Kidney capillary endothelial cell (primary cell): ENCODE data around the gene LDAF1.
"Not testable (repeated sequence)": the region's sequence is repeated elsewhere in the genome, so short reads cannot be mapped to it uniquely, and the experiment has no call there.

Source experiments
- DNase-seq: peaks from one replicate; pipeline ENCODE4 v3.0.0-alpha.2; 2018; ENCODE audit warnings: low spot score

Gene LDAF1

GRCh38 chr16:21195330-21195729 lies 36.9 kb downstream of the LDAF1 start:
- DNase-seq: not testable (repeated sequence)

- DNase-seq: no peak
These were observed 38.6 kb downstream of the LDAF1 start for GRCh38 chr16:21197112-21197511.

DNA sequence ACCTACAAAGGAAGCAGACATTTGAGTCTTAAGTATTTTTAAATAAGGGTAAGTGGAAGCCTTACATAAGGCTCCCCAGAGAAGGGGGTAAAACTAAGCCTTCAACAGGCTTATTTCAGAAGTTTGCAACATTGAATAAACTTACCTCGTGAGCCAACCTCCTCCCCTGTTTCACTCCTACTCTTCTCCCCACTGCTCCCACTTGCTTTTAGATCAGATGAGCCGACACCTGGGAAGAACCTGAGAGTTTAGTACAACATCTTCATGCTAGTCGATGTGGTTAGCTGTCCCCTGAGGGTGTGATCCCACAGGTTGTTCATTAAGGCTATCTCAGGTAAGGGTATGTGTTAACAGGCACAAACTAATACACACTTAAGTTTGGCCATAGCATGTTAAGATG lies 39.1 kb downstream of the LDAF1 start:
- DNase-seq: no peak

GRCh38 chr16:21199607-21200218 lies 41.2 kb downstream of the LDAF1 start:
- DNase-seq: no peak

DNA sequence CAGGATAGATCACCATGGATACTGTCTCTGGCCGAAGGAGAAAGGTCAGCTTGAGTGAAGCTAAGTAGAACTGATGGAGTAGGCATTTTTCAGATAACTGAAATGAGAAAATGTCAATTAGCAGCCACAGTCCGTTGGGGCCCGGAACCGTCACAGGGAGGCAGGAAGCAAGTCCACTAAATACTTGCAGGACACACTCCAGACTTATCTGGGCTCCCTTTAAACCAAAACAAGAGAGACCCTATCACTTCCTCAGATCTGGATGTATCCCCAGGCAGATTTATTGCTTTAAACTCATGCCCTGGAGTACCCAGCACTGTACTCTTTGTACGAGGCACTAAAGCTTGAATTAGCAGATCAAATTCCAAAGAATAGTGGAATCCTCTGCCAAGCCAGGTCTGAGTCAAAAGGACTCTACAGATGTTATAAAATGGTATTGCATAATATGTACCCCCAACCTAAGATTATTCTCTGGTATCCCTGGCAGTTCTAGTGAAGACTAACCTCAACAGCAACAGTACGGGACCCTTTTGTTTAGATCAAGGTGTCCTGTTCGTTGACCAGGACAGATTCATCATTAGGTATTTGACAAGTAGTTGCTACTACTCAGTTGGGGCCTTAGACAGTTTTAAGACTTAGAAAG lies 44.8 kb downstream of the LDAF1 start:
- no peak for DNase-seq

- DNase-seq: no peak
These were observed 46.8 kb downstream of the LDAF1 start for GRCh38 chr16:21205303-21205702.

DNA sequence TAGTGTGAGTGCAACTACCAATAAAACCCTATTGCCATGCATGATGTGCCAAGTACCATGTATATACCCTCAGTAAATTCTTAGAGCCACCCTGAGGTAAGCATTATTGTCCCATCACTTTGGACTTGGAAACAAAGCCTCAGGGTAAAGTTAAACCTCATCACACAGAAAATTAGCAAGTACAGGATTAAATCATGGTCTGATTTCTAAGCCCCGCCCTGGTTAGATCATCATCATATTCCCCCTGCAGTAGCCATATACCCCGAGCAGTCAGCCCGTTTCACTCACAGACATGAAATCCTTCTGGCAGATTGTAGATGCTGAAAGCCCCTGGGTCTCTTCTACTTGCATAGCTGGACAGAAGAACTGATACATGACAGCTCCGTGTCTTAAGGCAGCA lies 48.1 kb downstream of the LDAF1 start:
- DNase-seq: no peak

- DNase-seq: no peak
These were observed 50.2 kb downstream of the LDAF1 start for GRCh38 chr16:21208446-21209230.

GRCh38 chr16:21211486-21211885 lies 53.0 kb downstream of the LDAF1 start, which contains the start of gene ZP2:
ZP2 (minus strand) TSS chr16:21211574; CDS start chr16:21211547, 27 bp downstream.
- no peak for DNase-seq

DNA sequence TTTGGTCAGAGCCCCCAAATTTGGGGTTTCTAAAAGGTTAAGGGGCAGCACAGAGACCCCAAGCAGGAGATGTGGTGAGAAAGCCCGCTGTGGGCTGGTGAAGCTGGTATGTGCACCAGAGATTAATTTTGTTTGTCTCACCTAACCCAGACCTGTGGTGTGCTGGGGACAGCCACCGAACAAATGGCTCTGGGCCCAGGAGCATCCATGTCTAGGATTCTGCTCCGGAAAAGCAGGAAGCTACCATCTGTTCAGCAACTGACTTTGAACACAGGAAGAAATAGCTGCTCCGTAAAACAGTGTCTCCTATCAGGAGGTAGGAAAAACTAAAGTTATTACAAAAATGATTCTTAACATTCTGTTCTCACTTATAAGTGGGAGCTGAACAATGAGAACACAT lies 55.6 kb downstream of the LDAF1 start:
- no peak for DNase-seq

GRCh38 chr16:21217121-21217520 lies 58.6 kb downstream of the LDAF1 start:
- no peak for DNase-seq

- no peak for DNase-seq
These were observed 59.7 kb downstream of the LDAF1 start for GRCh38 chr16:21218153-21218552.

DNA sequence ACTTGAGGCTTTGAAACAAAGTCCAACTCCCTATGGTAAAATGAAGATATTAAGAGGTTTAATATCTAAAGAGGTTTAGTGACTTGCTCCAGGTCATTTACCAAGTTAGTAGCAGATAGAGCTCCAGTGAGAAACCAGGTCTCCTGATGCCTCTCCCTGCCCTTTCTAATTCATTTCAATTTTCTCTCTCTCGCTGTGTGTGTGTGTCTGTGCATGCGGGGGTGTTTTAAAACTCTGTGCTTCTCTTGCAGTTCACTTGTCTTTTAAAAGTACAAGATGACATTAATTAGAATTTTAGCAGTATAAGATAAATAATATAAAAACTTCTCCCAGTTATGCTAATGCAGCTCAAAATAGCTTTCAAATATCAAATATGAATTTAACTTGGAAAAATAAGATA lies 61.1 kb downstream of the LDAF1 start:
- no peak for DNase-seq

- no peak for DNase-seq
These were observed 64.2 kb downstream of the LDAF1 start for GRCh38 chr16:21222495-21223337.

DNA sequence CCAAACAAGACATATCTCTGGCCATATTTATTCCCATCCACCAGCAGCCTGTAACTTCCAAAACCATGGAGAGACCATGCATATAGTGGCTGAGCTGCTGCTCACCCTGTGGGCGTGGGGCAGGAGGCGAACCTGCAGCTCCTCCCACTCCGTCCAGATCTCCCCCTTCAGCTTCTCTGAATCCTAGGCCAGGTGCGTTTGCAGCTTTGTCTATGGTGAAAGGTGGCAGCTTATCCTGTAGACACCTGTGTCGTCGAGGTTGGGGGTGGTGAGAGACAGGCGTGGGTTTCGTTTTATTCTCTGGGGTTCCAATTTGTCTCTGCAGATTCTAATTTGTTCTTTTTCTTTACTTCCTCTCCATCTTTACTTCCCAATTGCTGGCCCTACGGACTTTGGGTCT lies 65.3 kb downstream of the LDAF1 start:
- no peak for DNase-seq

GRCh38 chr16:21224800-21225199 lies 66.3 kb downstream of the LDAF1 start:
- no peak for DNase-seq

DNA sequence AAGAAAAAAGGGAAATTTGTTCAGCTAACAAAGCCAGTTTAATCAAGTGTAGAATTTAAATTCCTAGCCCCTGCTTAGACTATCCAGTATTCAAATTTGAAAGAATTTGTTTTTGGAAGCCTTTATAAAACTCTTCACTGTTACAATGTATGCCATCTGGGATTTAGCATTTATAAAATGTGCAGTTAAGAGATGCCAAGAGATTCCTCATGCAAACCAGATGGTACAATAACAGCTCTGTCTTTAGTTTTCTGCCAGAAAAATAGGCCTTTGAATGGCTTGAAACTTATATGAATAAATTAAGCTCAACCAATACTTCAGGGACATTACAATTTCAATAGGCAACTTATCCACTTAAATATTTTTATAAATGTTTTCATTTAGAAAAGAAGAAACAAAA lies 68.3 kb downstream of the LDAF1 start:
- DNase-seq: no peak

DNA sequence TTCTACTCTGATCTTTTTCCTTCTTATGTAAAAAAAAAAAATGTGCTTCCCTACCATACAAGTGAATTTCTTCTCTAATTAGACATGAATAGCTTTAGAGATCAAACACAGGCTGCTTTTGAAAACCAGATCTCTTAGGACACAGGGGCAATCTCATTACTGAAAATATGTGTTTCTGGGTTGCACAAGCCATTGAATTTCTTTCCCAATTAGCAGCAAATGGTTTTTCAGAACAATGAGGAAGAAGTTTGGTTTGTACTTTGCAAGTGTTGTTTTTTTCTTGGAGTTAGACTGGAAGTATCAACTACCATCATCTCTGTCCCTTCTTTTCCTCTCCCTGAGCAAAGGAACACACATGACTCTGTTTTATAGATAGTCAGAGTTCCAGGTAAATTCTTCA lies 69.4 kb downstream of the LDAF1 start:
- no peak for DNase-seq

DNA sequence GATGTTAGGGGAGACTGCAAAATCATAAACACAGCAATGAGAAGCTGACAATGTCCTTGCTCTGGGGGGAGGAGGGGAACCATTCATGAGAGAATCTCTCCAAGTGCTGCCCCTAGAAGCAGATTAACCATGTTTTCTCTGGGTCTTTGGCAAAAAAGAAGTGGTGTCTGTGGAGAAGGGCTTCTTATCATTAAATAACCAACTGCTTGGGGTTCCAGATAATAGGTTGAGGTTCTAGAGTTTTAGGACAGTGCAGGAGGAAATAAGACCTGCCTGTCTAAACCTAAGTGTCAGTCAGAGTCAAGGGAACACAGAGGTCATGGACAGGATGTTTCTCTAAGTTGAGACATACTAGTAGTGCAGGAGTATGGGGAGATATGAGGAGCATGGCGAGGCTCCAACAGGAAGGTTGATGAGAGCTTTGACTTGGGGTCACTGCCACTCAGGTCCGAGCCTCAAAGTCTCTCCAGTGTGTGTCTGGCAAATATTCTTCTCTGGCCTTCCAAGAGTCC lies 69.9 kb downstream of the LDAF1 start:
- no peak for DNase-seq
